ENCODE data around the gene RXRA. TPM values are rescaled to one million over a fixed set of nuclear protein-coding genes. Genes with fewer than 3 reads are reported as not detected.

Gene RXRA
- total RNA-seq, 6 experiments from 2014 or later: 105 to 165 (median 131) TPM

DNA sequence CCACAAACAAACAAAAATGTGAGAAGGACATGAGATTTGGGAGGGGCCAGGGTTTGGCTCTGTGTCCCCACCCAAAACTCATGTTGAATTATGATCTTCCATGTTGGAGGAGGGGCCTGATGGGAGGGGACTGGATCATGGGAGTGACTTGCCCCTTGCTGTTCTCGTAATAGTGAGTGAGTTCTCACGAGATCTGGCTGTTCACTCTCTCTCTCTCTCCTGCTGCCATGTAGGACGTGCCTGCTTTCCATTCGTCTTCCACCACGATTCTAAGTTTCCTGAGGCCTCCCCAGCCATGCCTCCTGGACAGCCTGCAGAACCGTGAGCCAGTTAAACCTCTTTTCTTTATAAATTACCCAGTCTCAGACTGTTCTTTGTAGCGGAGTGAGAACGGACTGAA, 118.7 kb downstream of the RXRA start:
- 75% methylated on average over 7 of the region's 8 CpGs for WGBS (ENCODE audit: insufficient coverage, low coverage, low lambda C conversion rate, missing lambda C conversion rate)
- ATAC-seq (no peak), DNase-seq (no peak)
- Histone ChIP-seq H3K4me1 (peaks cover 0 to 25% (median 0%) of the 10 kb centered on the region in 4 donors), H3K27me3 (no peaks in the 10 kb centered on the region), H3K36me3 (no peaks in the 10 kb centered on the region), H3K9me3 (no peaks in the 10 kb centered on the region), H3K4me3 (no peak overlapping the region), H3K27ac (no peak overlapping the region)
- TF ChIP-seq, protein P1, sequence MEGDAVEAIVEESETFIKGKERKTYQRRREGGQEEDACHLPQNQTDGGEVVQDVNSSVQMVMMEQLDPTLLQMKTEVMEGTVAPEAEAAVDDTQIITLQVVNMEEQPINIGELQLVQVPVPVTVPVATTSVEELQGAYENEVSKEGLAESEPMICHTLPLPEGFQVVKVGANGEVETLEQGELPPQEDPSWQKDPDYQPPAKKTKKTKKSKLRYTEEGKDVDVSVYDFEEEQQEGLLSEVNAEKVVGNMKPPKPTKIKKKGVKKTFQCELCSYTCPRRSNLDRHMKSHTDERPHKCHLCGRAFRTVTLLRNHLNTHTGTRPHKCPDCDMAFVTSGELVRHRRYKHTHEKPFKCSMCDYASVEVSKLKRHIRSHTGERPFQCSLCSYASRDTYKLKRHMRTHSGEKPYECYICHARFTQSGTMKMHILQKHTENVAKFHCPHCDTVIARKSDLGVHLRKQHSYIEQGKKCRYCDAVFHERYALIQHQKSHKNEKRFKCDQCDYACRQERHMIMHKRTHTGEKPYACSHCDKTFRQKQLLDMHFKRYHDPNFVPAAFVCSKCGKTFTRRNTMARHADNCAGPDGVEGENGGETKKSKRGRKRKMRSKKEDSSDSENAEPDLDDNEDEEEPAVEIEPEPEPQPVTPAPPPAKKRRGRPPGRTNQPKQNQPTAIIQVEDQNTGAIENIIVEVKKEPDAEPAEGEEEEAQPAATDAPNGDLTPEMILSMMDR (IDR thresholded peaks at IDR 0.05): no peak
- no peak for TF ChIP-seq POLR2A (IDR thresholded peaks at IDR 0.05)
- intact Hi-C loops (cut with DNase I): loop anchor here (5.0 kb wide), 2 partner anchors 273 to 278 kb away; no protein-coding TSS in a partner anchor

DNA sequence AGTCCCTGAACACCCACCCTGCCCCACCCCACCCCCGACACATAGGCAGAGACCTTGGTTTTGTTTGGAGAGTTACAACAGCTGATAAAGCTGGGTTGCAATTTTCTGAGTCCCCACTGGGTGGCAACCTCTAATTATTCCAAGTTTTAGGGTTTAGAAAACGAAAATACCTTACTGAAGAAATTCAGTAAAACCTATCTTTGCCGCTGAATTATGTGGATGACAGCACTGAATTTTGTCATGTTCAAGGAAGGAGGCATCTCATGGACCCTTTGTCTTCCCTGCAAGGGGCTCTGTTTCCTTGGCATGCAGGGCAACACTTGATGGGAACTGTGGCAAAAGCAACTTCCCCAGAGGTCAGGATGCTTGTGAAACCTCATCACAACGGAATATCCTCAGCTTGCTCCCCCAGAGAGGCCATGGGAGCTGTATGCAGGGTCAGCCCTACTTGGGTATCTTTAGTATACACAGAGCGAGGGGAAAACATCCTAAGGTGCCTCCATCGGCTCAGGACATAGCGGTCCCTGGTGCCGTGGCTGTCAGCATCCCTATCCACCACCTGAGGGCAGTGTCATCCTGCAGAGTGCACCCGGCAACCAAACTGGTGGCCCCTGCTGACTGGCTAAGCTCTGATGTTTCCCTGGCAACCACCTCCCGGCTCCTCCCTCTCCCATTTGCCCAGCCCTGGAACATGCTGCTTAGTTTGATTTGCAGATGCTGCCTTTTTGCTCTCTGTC, 123.1 kb downstream of the RXRA start:
- Histone ChIP-seq H3K27ac (no peak overlapping the region), H3K4me1 (no peaks in the 10 kb centered on the region), H3K9me3 (no peaks in the 10 kb centered on the region), H3K36me3 (no peaks in the 10 kb centered on the region), H3K4me3 (no peak overlapping the region), H3K27me3 (no peaks in the 10 kb centered on the region)
- intact Hi-C loops (cut with DNase I): no loop called here
- ATAC-seq (peak; percentile 94 to 98 (median 95)), DNase-seq (peak; percentile 87 to 92 (median 91))
- TF ChIP-seq POLR2A (IDR thresholded peaks at IDR 0.05): no peak
- TF ChIP-seq, protein P1 (IDR thresholded peaks at IDR 0.05): peak; percentile 73 to 88 (median 86)
- 42% methylated on average over 5 of the region's 10 CpGs for WGBS (ENCODE audit: insufficient coverage, low coverage, low lambda C conversion rate, missing lambda C conversion rate)

DNA sequence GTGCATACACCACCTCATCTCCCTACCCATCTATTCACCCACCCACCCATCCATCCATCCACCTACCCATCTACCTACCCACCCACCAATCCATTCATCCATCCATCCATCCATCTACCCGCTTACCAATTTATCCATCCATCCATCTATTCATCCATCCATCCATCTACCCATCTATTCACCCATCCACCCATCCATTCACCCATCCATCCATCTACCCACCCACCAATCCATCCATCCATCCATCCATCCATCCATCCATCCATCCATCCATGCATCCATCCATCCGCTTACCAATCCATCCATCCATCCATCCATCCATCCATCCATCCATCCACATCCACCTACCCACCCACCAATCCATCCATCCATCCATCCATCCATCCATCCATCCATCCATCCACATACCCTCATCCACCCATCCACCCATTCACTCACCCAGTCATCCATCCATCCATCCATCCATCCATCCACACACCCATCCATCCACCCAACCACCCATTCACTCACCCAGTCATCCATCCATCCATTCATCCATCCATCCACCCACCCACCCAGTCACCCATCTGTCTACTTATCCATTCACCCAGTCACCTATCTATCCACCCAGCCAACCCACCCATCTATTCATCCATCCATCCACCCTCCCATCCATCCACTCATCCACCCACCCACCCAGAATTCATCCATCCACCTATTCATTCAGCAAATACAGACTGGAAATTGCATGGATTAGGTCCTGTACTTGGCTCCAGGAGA, 125.6 kb downstream of the RXRA start:
- H3K36me3 ChIP-seq: no peaks in the 10 kb centered on the region
- H3K4me3 ChIP-seq: no peak overlapping the region
- H3K4me1 ChIP-seq: no peaks in the 10 kb centered on the region
- no peaks in the 10 kb centered on the region for H3K27me3 ChIP-seq
- no peaks in the 10 kb centered on the region for H3K9me3 ChIP-seq
- DNase-seq: no peak
- no peak overlapping the region for H3K27ac ChIP-seq
- 88% methylated on average over 2 of the region's 2 CpGs for WGBS (ENCODE audit: insufficient coverage, low coverage, low lambda C conversion rate, missing lambda C conversion rate)
- intact Hi-C loops (cut with DNase I): loop anchor here in 1 of 2 donors (10.0 kb wide), 1 partner anchor 283 kb away; no protein-coding TSS in a partner anchor
- no peak for ATAC-seq
- TF ChIP-seq, protein P1 (IDR thresholded peaks at IDR 0.05): no peak
- TF ChIP-seq POLR2A (IDR thresholded peaks at IDR 0.05): no peak

DNA sequence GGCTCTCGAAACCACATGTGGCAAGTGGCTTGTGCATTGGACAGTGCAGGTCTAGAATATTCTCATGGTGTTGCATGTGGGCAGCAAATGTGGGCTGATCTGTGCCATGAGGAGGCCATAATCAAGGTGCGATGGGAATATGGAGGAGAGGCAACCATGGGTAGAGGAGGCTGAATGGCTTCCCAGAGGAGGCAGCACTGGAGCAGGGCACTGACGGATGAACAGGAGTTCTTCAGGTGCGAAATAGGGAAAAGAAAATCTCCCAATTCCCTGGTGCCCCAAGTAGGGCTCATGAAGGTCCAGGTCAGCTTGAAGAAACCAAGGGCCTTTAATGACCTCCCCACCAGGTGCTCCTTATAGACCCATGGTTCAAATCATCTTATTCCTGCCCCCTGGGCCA, 126.5 kb downstream of the RXRA start:
- Histone ChIP-seq H3K27ac (no peak overlapping the region), H3K9me3 (no peaks in the 10 kb centered on the region), H3K36me3 (no peaks in the 10 kb centered on the region), H3K4me1 (no peaks in the 10 kb centered on the region), H3K4me3 (no peak overlapping the region), H3K27me3 (no peaks in the 10 kb centered on the region)
- TF ChIP-seq, protein P1 (IDR thresholded peaks at IDR 0.05): no peak
- no peak for TF ChIP-seq POLR2A (IDR thresholded peaks at IDR 0.05)
- intact Hi-C loops (cut with DNase I): loop anchor here in 1 of 2 donors (10.0 kb wide), 1 partner anchor 282 kb away; no protein-coding TSS in a partner anchor
- no peak for ATAC-seq
- DNase-seq: no peak
- WGBS (ENCODE audit: insufficient coverage, low coverage, low lambda C conversion rate, missing lambda C conversion rate): 100% methylated on average over 2 of the region's 4 CpGs
